OCI-LY1 (cell line): ENCODE measurements around the gene RGS11.
"Not testable (repeated sequence)": the region's sequence is repeated elsewhere in the genome, so short reads cannot be mapped to it uniquely, and the experiment has no call there.

Experiments used
- EZH2 ChIP-seq: fragments of 200-600 bp; sonication (generic), shearing (Covaris generic); IDR thresholded peaks from 2 replicates; pipeline ENCODE4 v1.8.0; 2017; ENCODE audit warnings: borderline replicate concordance, mixed run types, mild to moderate bottlenecking, antibody characterized with exemption, low read length, moderate library complexity, mixed read lengths
- TF ChIP-seq, protein P1 (sequence below): fragments of 200-600 bp; sonication (generic), shearing (Covaris generic); IDR thresholded peaks from 2 replicates; pipeline ENCODE4 v1.5.1; 2017; ENCODE audit warnings: mild to moderate bottlenecking, antibody characterized with exemption, low read length, moderate library complexity, mixed read lengths

DNA sequence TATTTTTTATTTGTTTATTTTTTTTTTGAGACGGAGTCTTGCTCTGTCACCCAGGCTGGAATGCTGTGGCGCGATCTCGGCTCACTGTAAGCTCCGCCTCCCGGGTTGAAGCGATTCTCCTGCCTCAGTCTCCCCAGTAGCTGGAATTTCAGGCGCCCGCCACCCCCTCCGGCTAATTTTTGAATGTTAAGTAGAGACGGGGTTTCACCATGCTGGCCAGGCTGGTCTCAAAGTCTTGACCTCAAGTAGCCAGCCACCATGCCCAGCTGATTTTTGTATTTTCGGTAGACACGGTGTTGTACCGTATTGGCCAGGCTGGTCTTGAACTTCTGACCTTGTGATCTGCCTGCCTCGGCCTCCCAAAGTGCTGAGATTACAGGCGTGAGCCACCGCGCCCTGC, 45.4 kb downstream of the RGS11 start:
- TF ChIP-seq EZH2, result not testable (repeated sequence)
- TF ChIP-seq, protein P1, sequence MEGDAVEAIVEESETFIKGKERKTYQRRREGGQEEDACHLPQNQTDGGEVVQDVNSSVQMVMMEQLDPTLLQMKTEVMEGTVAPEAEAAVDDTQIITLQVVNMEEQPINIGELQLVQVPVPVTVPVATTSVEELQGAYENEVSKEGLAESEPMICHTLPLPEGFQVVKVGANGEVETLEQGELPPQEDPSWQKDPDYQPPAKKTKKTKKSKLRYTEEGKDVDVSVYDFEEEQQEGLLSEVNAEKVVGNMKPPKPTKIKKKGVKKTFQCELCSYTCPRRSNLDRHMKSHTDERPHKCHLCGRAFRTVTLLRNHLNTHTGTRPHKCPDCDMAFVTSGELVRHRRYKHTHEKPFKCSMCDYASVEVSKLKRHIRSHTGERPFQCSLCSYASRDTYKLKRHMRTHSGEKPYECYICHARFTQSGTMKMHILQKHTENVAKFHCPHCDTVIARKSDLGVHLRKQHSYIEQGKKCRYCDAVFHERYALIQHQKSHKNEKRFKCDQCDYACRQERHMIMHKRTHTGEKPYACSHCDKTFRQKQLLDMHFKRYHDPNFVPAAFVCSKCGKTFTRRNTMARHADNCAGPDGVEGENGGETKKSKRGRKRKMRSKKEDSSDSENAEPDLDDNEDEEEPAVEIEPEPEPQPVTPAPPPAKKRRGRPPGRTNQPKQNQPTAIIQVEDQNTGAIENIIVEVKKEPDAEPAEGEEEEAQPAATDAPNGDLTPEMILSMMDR, result not testable (repeated sequence)
